K562 (cell line): Measurements from ENCODE around the gene KNCN. TPM values are rescaled to one million over a fixed set of nuclear protein-coding genes. Genes with fewer than 3 reads are reported as not detected.

Experiments
- ATAC-seq: fragments of 200-7000 bp; cut with Tn5 transposase; 3 replicates; pipeline ENCODE4 v1.9.1; 2020; ENCODE audit warnings: moderate library complexity
- BruUV-seq: library from RNA; stranded (reverse); fragments of 400-500 nt; replicated peaks from 2 replicates; lab custom pipeline; 2021; lab: Mats Ljungman, UMichigan
- CTCF ChIA-PET: fragments of 300-600 bp; formaldehyde crosslinking; extraction: SDS; loops from one replicate; lab custom pipeline; 2021; ENCODE audit warnings: low intra/inter-chr PET ratio; lab: Yijun Ruan, JAX
- POLR2A ChIA-PET: fragments of 300-600, 350-650 bp; sonication (Branson Sonifier 250); formaldehyde crosslinking; extraction: SDS; loops from one replicate; lab custom pipeline; 2021; ENCODE audit warnings: antibody characterized with exemption, inconsistent platforms; lab: Yijun Ruan, JAX
- DNase-seq, 4 experiments: peaks; one replicate each; pipeline versions ENCODE4 v3.0.0 to v3.0.0-alpha.2; 2011 to 2018; ENCODE audit warnings: low spot score in 3 of 4, mixed read lengths in 3 of 4; ENCODE audit errors: extremely low read depth in 1 of 4
- FAIRE-seq: peaks from 2 replicates; lab custom pipeline; 2011; peaks lifted over from hg19 to GRCh38; lab: Jason Lieb, UNC
- H2AFZ ChIP-seq: 2 replicates; pipeline ENCODE4 v1.6.0; 2011; ENCODE audit warnings: low read depth, low read length, control low read depth, inconsistent platforms
- H3K27ac ChIP-seq: fragments of 200-600 bp; 3 replicates; pipeline ENCODE4 v1.8.0; 2011; ENCODE audit warnings: low read depth, mild to moderate bottlenecking, control low read depth, inconsistent platforms, low read length, moderate library complexity, mixed read lengths; ENCODE audit errors: extremely low read depth
- H3K27me3 ChIP-seq, 2 experiments: fragments of 300-600 bp in 1 of 2; 2 replicates in 1 of 2; 3 replicates in 1 of 2; pipeline versions ENCODE4 v1.6.0 to v1.8.0; 2011; ENCODE audit warnings: inconsistent platforms in 2 of 2, low read length in 2 of 2, mild to moderate bottlenecking in 1 of 2, mixed read lengths in 1 of 2, moderate library complexity in 1 of 2; ENCODE audit not compliant: control insufficient read depth in 2 of 2, insufficient read depth in 2 of 2
- H3K36me3 ChIP-seq: fragments of 300-600 bp; 3 replicates; pipeline ENCODE4 v1.8.0; 2011; ENCODE audit warnings: mild to moderate bottlenecking, low read length, inconsistent platforms; ENCODE audit not compliant: control insufficient read depth, insufficient read depth
- H3K4me1 ChIP-seq, 2 experiments: fragments of 200-600 bp in 1 of 2; replicated peaks in 1 of 2; 2 replicates in 1 of 2; 3 replicates in 1 of 2; pipeline versions ENCODE4 v1.5.1 to v1.8.0; 2011; ENCODE audit warnings: inconsistent platforms in 2 of 2, low read length in 2 of 2, mild to moderate bottlenecking in 1 of 2, mixed read lengths in 1 of 2, moderate library complexity in 1 of 2; ENCODE audit not compliant: control insufficient read depth in 2 of 2, insufficient read depth in 2 of 2
- H3K4me2 ChIP-seq: 2 replicates; pipeline ENCODE4 v1.6.1; 2011; ENCODE audit warnings: low read length, control low read depth, inconsistent platforms, mixed read lengths; ENCODE audit not compliant: insufficient read depth
- H3K4me3 ChIP-seq: fragments of 200-600 bp; sonication (generic), shearing (Covaris generic); 2 replicates; pipeline ENCODE4 v1.5.1; 2016; ENCODE audit warnings: control low read depth, inconsistent platforms
- H3K79me2 ChIP-seq: fragments of 200-600 bp; 3 replicates; pipeline ENCODE4 v1.8.0; 2011; ENCODE audit warnings: low read length, inconsistent platforms; ENCODE audit not compliant: control insufficient read depth, insufficient read depth
- H3K9ac ChIP-seq, 2 experiments: 2 replicates each; pipeline versions ENCODE4 v1.6.0 to v1.6.1; 2011; ENCODE audit warnings: low read depth in 2 of 2, low read length in 2 of 2, control low read depth in 1 of 2, inconsistent platforms in 1 of 2, mild to moderate bottlenecking in 1 of 2, mixed read lengths in 1 of 2; ENCODE audit not compliant: insufficient read depth in 1 of 2
- H3K9me1 ChIP-seq: one replicate; pipeline ENCODE4 v1.6.0; 2011; ENCODE audit warnings: inconsistent platforms, mild to moderate bottlenecking, low read length, moderate library complexity; ENCODE audit not compliant: control insufficient read depth, insufficient read depth
- H3K9me3 ChIP-seq: replicated peaks from 2 replicates; pipeline ENCODE4 v1.5.1; 2011; ENCODE audit warnings: low read depth, low read length, inconsistent platforms; ENCODE audit not compliant: control insufficient read depth, insufficient read depth
- H4K20me1 ChIP-seq: replicated peaks from 2 replicates; pipeline ENCODE4 v1.6.1; 2011; ENCODE audit warnings: low read length, inconsistent platforms, mixed read lengths; ENCODE audit not compliant: control insufficient read depth, insufficient read depth
- CBFA2T3 ChIP-seq: fragments of 450-650 bp; IDR thresholded peaks from 2 replicates; pipeline ENCODE4 v1.6.1; 2017
- FOXJ3 ChIP-seq: sonication (generic); formaldehyde crosslinking; IDR thresholded peaks from 2 replicates; pipeline ENCODE4 v1.4.0; 2020; ENCODE audit warnings: mild to moderate bottlenecking, missing genetic modification reagents
- GATAD2A ChIP-seq: fragments of 450-650 bp; IDR thresholded peaks from 2 replicates; pipeline ENCODE4 v1.6.1; 2017
- KDM1A ChIP-seq, 2 experiments: fragments of 450-650 bp; IDR thresholded peaks; 2 replicates each; pipeline ENCODE4 v1.6.1; 2016; ENCODE audit warnings: mild to moderate bottlenecking in 2 of 2
- RBM22 ChIP-seq: fragments of 200-400 bp; formaldehyde crosslinking; IDR thresholded peaks from 2 replicates; pipeline ENCODE4 v1.6.1; 2018; ENCODE audit warnings: low read length, low read depth; ENCODE audit not compliant: poor library complexity, severe bottlenecking
- ZNF121 ChIP-seq: sonication (generic); formaldehyde crosslinking; conservative IDR thresholded peaks from 2 replicates; pipeline ENCODE4 v1.8.0; 2022; ENCODE audit warnings: missing genetic modification reagents
- WGBS: fragments of 100-300 bp; shearing (Covaris generic); methylation state at CpG from one replicate; pipeline ENCODE4 v1.1.6; 2016; ENCODE audit warnings: low coverage, mixed read lengths; ENCODE audit not compliant: insufficient coverage; ENCODE audit errors: missing lambda C conversion rate; 5-methylcytosine and 5-hydroxymethylcytosine counted together
- in situ Hi-C: fragments of 300-500 bp; cut with MboI; formaldehyde crosslinking; loops from 4 replicates; pipeline ENCODE4 v1.15.0; 2018; ENCODE audit warnings: inconsistent platforms, mixed read lengths
- intact Hi-C: fragments of 100-400 bp; cut with micrococcal nuclease; formaldehyde crosslinking; loops from 2 replicates; pipeline ENCODE4 v1.14.2; 2022
- polyA plus RNA-seq, 8 experiments: library from polyadenylated mRNA; depleted of rRNA in 4 of 8; stranded (reverse) in 5 of 8; unstranded in 3 of 8; fragments of >200 nt; fragmentation: Nextera tagmentation in 2 of 8; fragmentation: Illumina TruSeq in 1 of 8; extraction: Ambion mirVana in 2 of 8; extraction: Trizol in 1 of 8; gene quantifications; 2 replicates each; pipeline versions ENCODE4 v1.2.1 to v1.2.3, GENCODE V29; 2011 to 2014; ENCODE audit warnings: inconsistent platforms in 1 of 8, missing spikeins in 1 of 8
- total RNA-seq, 7 experiments: library from RNA; depleted of rRNA in 6 of 7; stranded (reverse); fragments of >200 nt in 6 of 7; fragmentation: Illumina TruSeq in 2 of 7; extraction: Trizol in 2 of 7; gene quantifications; 2 replicates each; pipeline versions ENCODE4 v1.2.1 to v1.2.3, GENCODE V29; 2011 to 2021; ENCODE audit warnings: low replicate concordance in 1 of 7
- TF ChIP-seq, protein P1 (sequence below): sonication (generic); formaldehyde crosslinking; IDR thresholded peaks from 2 replicates; pipeline ENCODE4 v1.9.0; 2022; ENCODE audit warnings: mild to moderate bottlenecking, missing genetic modification reagents

KNCN gene
- total and polyA plus RNA-seq, 9 of the 15 experiments (the other 6 are each of a cell fraction or from before 2014, with no cell fraction given): not detected

DNA sequence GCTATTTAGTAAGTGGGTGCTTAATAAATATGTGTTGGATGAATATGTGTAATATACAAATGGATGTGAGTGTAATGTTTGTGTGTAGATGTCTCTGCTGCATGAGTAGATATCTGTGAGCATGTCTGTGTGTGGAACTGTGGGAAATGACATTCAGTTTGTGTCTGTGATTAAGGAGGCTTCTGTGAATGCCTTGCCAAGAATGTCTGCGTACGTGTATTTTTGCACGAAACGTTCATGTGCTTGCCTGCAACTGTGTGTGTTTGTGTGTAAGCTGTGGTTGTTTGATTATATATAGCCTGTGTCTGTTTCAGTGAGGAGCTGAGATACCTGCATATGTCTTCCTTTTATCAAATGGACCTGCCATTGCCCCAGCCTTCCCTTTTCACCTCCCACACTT is 48.0 kb downstream of the KNCN start:
- intact Hi-C loops (no loop called here), in situ Hi-C loops (no loop called here)
- ChIA-PET CTCF (no interaction called here), POLR2A (interaction anchor here (1.6 to 4.3 kb wide), 2 partner anchors 9 to 19 kb away, joined by 9 to 22 read pairs; no protein-coding TSS in a partner anchor)
- no peak overlapping the region for H3K9ac ChIP-seq
- H4K20me1 ChIP-seq: no peaks in the 10 kb centered on the region
- H3K36me3 ChIP-seq: no peaks in the 10 kb centered on the region
- 43% methylated on average over 4 of the region's 4 CpGs for WGBS
- H3K4me3 ChIP-seq: no peak overlapping the region
- peaks cover 17 to 23% of the 10 kb centered on the region in 2 experiments; a peak in 4 of 5 replicates for H3K4me1 ChIP-seq
- BruUV-seq: no TSS peak
- H3K9me3 ChIP-seq: no peaks in the 10 kb centered on the region
- no peaks in the 10 kb centered on the region for H3K79me2 ChIP-seq
- ATAC-seq (no peak), FAIRE-seq (peak; percentile 68), DNase-seq (no peak)
- TF ChIP-seq RBM22 (no peak), CBFA2T3 (0 out of 2 replicates have a peak, but pooled peaks have one; percentile 14), GATAD2A (no peak)
- H3K27me3 ChIP-seq: no peaks in the 10 kb centered on the region
- no peak overlapping the region for H3K27ac ChIP-seq
- H3K9me1 ChIP-seq: no peaks in the 10 kb centered on the region
- H2AFZ ChIP-seq: no peak overlapping the region
- H3K4me2 ChIP-seq: no peak overlapping the region

- H3K9me3 ChIP-seq: no peaks in the 10 kb centered on the region
- 91% methylated on average over 3 of the region's 3 CpGs for WGBS
- POLR2A ChIA-PET: interaction anchor here (1.2 to 4.3 kb wide), 2 partner anchors 19 to 21 kb away, joined by 3 to 22 read pairs; no protein-coding TSS in a partner anchor
- no peak overlapping the region for H3K9ac ChIP-seq
- no peaks in the 10 kb centered on the region for H3K9me1 ChIP-seq
- FAIRE-seq: no peak
- no peak for DNase-seq
- TF ChIP-seq, protein P1, sequence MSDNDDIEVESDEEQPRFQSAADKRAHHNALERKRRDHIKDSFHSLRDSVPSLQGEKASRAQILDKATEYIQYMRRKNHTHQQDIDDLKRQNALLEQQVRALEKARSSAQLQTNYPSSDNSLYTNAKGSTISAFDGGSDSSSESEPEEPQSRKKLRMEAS: no peak
- peak in 1 of 2 experiments; percentile 28; a peak in 1 of 4 replicates for TF ChIP-seq KDM1A (IDR thresholded peaks at IDR 0.05)
- no peak for TF ChIP-seq FOXJ3 (CRISPR knock-in tag)
- TF ChIP-seq ZNF121 (CRISPR knock-in tag): peak; percentile 68; the same call in 1 of the 2 replicates
- no peak overlapping the region for H3K27ac ChIP-seq
- intact Hi-C loops: no loop called here
- in situ Hi-C loops: no loop called here
- H3K4me1 ChIP-seq: peaks cover 8 to 13% of the 10 kb centered on the region in 2 experiments; a peak in 4 of 5 replicates
- CTCF ChIA-PET: no interaction called here
- no peaks in the 10 kb centered on the region for H3K36me3 ChIP-seq
- no peaks in the 10 kb centered on the region for H4K20me1 ChIP-seq
- H3K4me3 ChIP-seq: no peak overlapping the region
- H3K4me2 ChIP-seq: no peak overlapping the region
- ATAC-seq: no peak
- no peak overlapping the region for H2AFZ ChIP-seq
- H3K27me3 ChIP-seq: no peaks in the 10 kb centered on the region
- no peaks in the 10 kb centered on the region for H3K79me2 ChIP-seq
- BruUV-seq: no TSS peak
These were observed 49.9 kb downstream of the KNCN start for GRCh38 chr1:46501528-46501927.
